Measurements from ENCODE around the gene CC2D1A.

Gene CC2D1A

GRCh38 chr19:13885826-13886365 lies 20.1 kb upstream of the CC2D1A start:
- Mint-ChIP-seq H3K27ac (no peak overlapping the region), H3K4me1 (peaks cover 19% of the 10 kb centered on the region), H3K4me3 (no peak overlapping the region)

GRCh38 chr19:13887018-13887436 lies 19.0 kb upstream of the CC2D1A start:
- Mint-ChIP-seq H3K27me3 (no peaks in the 10 kb centered on the region), H3K27ac (no peak overlapping the region), H3K4me1 (peaks cover 7% of the 10 kb centered on the region), H3K4me3 (no peak overlapping the region), H3K9me3 (no peaks in the 10 kb centered on the region), H3K36me3 (no peaks in the 10 kb centered on the region)
- no peak for ATAC-seq

More at GRCh38 chr19:13885826-13886365, 20.1 kb upstream of the CC2D1A start:
- H3K36me3 Mint-ChIP-seq: no peaks in the 10 kb centered on the region
- ATAC-seq: no peak
- H3K27me3 Mint-ChIP-seq: no peaks in the 10 kb centered on the region
- H3K9me3 Mint-ChIP-seq: no peaks in the 10 kb centered on the region

GRCh38 chr19:13887517-13887916 lies 18.5 kb upstream of the CC2D1A start:
- no peak for ATAC-seq

GRCh38 chr19:13888281-13888680 lies 17.7 kb upstream of the CC2D1A start:
- no peaks in the 10 kb centered on the region for H3K4me1 Mint-ChIP-seq
- ATAC-seq: no peak
- H3K27me3 Mint-ChIP-seq: no peaks in the 10 kb centered on the region
- H3K27ac Mint-ChIP-seq: no peak overlapping the region
- H3K9me3 Mint-ChIP-seq: no peaks in the 10 kb centered on the region
- H3K4me3 Mint-ChIP-seq: no peak overlapping the region
- H3K36me3 Mint-ChIP-seq: no peaks in the 10 kb centered on the region

More at GRCh38 chr19:13887517-13887916, 18.5 kb upstream of the CC2D1A start:
- Mint-ChIP-seq H3K27me3 (no peaks in the 10 kb centered on the region), H3K9me3 (no peaks in the 10 kb centered on the region), H3K4me3 (no peak overlapping the region), H3K27ac (no peak overlapping the region), H3K36me3 (no peaks in the 10 kb centered on the region), H3K4me1 (peaks cover 2% of the 10 kb centered on the region)

DNA sequence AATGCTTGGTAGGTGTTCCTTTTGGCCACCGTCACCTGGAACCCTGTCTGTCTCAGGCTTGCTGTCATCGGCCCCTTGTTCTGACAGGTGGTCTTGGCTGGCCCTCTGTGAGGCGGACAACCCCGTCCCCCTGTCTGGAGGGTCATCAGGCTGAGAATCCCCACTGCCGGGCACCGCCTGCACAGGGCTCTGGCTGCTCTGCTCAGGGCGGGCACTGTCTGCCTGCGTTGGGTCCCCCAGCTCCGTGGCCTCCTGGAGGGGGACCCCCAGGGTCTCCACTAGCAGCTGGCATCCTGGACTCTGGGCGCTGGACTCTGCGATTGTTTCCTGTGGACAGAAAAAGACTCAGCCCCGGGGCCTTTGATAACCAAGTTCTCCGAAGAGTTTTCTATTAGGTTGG lies 15.9 kb upstream of the CC2D1A start:
- no peaks in the 10 kb centered on the region for H3K36me3 Mint-ChIP-seq
- ATAC-seq: no peak
- no peaks in the 10 kb centered on the region for H3K27me3 Mint-ChIP-seq
- H3K4me1 Mint-ChIP-seq: no peaks in the 10 kb centered on the region
- H3K9me3 Mint-ChIP-seq: no peaks in the 10 kb centered on the region
- H3K4me3 Mint-ChIP-seq: no peak overlapping the region
- H3K27ac Mint-ChIP-seq: no peak overlapping the region

GRCh38 chr19:13892870-13893269 lies 13.1 kb upstream of the CC2D1A start:
- Mint-ChIP-seq H3K27me3 (no peaks in the 10 kb centered on the region), H3K4me3 (no peak overlapping the region), H3K36me3 (no peaks in the 10 kb centered on the region), H3K9me3 (no peaks in the 10 kb centered on the region), H3K4me1 (no peaks in the 10 kb centered on the region), H3K27ac (no peak overlapping the region)
- no peak for ATAC-seq

DNA sequence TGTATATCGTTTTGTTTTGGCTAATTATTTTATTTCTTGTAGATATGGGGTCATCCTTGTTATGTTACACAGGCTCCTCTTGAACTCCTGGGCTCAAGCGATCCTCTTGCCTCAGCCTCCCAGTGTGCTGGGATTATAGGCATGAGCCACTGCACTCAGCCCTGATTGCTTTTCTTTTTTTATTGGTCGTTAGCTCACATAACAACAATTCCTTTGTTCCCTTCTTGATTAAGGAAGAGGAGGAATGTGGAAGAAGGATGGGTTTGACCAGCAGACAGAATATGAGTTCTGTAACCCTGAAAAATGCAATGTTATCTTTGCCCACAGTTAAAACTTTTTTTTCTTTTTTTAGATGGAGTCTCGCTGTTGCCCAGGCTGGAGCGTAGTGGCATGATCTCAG lies 11.4 kb upstream of the CC2D1A start:
- H3K36me3 Mint-ChIP-seq: no peaks in the 10 kb centered on the region
- ATAC-seq: no peak
- H3K27ac Mint-ChIP-seq: no peak overlapping the region
- H3K4me3 Mint-ChIP-seq: no peak overlapping the region
- no peaks in the 10 kb centered on the region for H3K27me3 Mint-ChIP-seq
- H3K4me1 Mint-ChIP-seq: no peaks in the 10 kb centered on the region
- no peaks in the 10 kb centered on the region for H3K9me3 Mint-ChIP-seq

- Mint-ChIP-seq H3K27me3 (no peaks in the 10 kb centered on the region), H3K27ac (no peak overlapping the region)
Measured at GRCh38 chr19:13896227-13896626, 9.8 kb upstream of the CC2D1A start.

GRCh38 chr19:13899393-13899792 lies 6.6 kb upstream of the CC2D1A start:
- no peaks in the 10 kb centered on the region for H3K36me3 Mint-ChIP-seq
- no peak overlapping the region for H3K4me3 Mint-ChIP-seq
- no peaks in the 10 kb centered on the region for H3K9me3 Mint-ChIP-seq
- H3K27ac Mint-ChIP-seq: no peak overlapping the region
- no peak for ATAC-seq
- H3K4me1 Mint-ChIP-seq: no peaks in the 10 kb centered on the region
- no peaks in the 10 kb centered on the region for H3K27me3 Mint-ChIP-seq

More at GRCh38 chr19:13896227-13896626, 9.8 kb upstream of the CC2D1A start:
- Mint-ChIP-seq H3K9me3 (no peaks in the 10 kb centered on the region), H3K36me3 (no peaks in the 10 kb centered on the region), H3K4me1 (no peaks in the 10 kb centered on the region), H3K4me3 (no peak overlapping the region)
- ATAC-seq: no peak

GRCh38 chr19:13899912-13900584 lies 6.0 kb upstream of the CC2D1A start:
- Mint-ChIP-seq H3K27me3 (no peaks in the 10 kb centered on the region), H3K27ac (peak overlapping the region; percentile 8), H3K4me3 (no peak overlapping the region), H3K9me3 (no peaks in the 10 kb centered on the region), H3K36me3 (no peaks in the 10 kb centered on the region), H3K4me1 (no peaks in the 10 kb centered on the region)
- ATAC-seq: no peak

DNA sequence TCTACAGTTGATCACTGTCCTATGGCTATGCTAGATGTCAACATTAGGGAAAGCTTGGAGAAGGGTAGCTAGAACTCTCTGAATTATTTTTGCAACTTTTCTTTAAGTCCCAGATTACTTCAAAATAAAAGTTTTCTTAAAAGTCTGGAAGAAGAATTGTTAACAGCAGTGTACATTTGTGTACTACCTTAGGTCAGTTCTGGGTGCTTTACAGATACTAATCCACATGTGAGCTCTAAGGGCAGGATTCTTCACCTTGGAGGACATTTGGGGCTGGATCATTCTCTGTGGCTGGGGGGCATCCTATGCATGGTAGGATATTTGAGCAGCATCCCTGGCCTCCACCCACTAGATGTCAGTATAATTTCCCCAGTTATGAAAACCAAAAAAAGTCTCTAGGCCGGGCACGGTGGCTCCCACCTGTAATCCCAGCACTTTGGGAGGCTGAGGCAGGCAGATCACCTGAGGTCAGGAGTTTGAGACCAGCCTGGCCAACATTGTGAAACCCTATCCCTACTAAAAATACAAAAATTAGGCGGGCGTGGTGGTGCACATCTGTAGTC lies 2.9 kb upstream of the CC2D1A start:
- Mint-ChIP-seq H3K36me3 (no peaks in the 10 kb centered on the region), H3K4me3 (no peak overlapping the region), H3K27ac (no peak overlapping the region), H3K4me1 (peaks cover 16% of the 10 kb centered on the region), H3K27me3 (no peaks in the 10 kb centered on the region), H3K9me3 (no peaks in the 10 kb centered on the region)
- no peak for ATAC-seq

GRCh38 chr19:13906521-13906904 lies 512 bp downstream of the CC2D1A start:
- Mint-ChIP-seq H3K27me3 (no peaks in the 10 kb centered on the region), H3K4me1 (peaks cover 16% of the 10 kb centered on the region), H3K27ac (peak overlapping the region; percentile 78), H3K36me3 (peaks cover 6% of the 10 kb centered on the region), H3K9me3 (no peaks in the 10 kb centered on the region), H3K4me3 (peak overlapping the region; percentile 80)
- ATAC-seq: peak; percentile 68

DNA sequence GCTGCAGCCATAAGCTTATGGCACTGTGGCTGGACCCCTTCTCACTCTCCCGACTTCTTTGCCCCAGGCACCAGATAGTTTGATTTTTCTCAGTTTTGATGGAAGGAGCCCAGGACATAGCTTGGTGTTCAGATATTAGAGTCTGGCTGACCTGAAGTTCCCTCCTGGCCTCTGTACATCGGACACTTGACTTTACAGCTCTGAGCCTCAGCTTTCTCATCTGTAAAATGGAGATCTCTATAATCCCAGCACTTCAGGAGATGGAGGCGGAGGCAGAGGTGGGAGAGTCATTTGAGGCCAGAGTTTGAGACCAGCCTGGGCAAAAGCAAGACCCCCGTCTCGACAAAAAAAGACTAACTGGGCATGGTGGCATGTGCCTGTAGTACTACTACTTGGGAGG lies 909 bp downstream of the CC2D1A start:
- Mint-ChIP-seq H3K36me3 (peaks cover 8% of the 10 kb centered on the region), H3K4me1 (peaks cover 16% of the 10 kb centered on the region), H3K27ac (peak overlapping the region; percentile 78), H3K9me3 (no peaks in the 10 kb centered on the region), H3K4me3 (peak overlapping the region; percentile 80), H3K27me3 (no peaks in the 10 kb centered on the region)
- no peak for ATAC-seq

DNA sequence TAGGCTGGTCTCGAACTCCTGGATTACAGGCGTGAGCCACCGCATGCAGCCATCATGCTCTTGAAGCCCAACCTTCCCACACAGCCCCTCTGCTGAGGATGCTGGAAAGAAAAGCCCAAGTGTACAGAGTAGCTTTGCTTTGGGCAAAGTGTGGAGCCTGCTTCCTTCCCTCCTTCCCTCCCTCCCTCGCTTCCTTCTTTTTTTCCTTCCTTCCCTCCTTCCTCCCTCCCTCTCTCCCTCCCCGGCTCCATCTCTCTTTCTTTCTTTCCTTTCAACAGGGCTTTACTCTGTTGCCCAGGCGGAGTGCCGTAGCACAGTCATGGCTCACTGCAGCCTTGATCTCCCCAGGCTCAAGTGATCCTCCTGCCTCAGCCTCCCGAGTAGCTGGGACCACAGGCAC lies 2.7 kb downstream of the CC2D1A start:
- Mint-ChIP-seq H3K27me3 (no peaks in the 10 kb centered on the region), H3K4me3 (no peak overlapping the region), H3K36me3 (peaks cover 13% of the 10 kb centered on the region), H3K4me1 (peaks cover 16% of the 10 kb centered on the region), H3K9me3 (no peaks in the 10 kb centered on the region), H3K27ac (no peak overlapping the region)
- ATAC-seq: no peak

GRCh38 chr19:13909430-13909829 lies 3.4 kb downstream of the CC2D1A start:
- H3K9me3 Mint-ChIP-seq: no peaks in the 10 kb centered on the region
- H3K27me3 Mint-ChIP-seq: no peaks in the 10 kb centered on the region
- H3K4me1 Mint-ChIP-seq: peaks cover 16% of the 10 kb centered on the region
- H3K27ac Mint-ChIP-seq: no peak overlapping the region
- peaks cover 13% of the 10 kb centered on the region for H3K36me3 Mint-ChIP-seq
- no peak overlapping the region for H3K4me3 Mint-ChIP-seq
- ATAC-seq: no peak

DNA sequence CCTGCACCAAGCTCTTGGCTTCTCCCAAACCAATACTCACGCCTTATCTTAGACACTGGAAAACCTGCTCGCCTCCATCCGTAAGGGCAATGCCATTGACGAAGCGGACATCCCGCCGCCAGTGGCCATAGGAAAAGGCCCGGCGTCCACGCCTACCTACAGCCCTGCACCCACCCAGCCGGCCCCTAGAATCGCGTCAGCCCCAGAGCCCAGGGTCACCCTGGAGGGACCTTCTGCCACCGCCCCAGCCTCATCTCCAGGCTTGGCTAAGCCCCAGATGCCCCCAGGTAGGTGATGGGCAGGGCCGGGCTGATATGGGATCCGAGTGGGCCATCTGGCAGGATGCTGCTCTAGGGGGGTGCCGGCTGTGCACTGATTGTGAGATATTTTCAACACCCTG lies 7.4 kb downstream of the CC2D1A start:
- H3K36me3 Mint-ChIP-seq: peaks cover 17% of the 10 kb centered on the region
- H3K9me3 Mint-ChIP-seq: no peaks in the 10 kb centered on the region
- H3K27me3 Mint-ChIP-seq: no peaks in the 10 kb centered on the region
- H3K27ac Mint-ChIP-seq: no peak overlapping the region
- no peaks in the 10 kb centered on the region for H3K4me1 Mint-ChIP-seq
- ATAC-seq: no peak
- no peak overlapping the region for H3K4me3 Mint-ChIP-seq

All from stimulated activated memory B cell treated with anti-CD40 and anti-IgM and Interleukin-4, amounts not matched to agents 10 μg/mL and 1 μg/mL and 100 μg/mL, for 72 hours (primary cell).